ENCODE data around the gene KLHL24.

DNA sequence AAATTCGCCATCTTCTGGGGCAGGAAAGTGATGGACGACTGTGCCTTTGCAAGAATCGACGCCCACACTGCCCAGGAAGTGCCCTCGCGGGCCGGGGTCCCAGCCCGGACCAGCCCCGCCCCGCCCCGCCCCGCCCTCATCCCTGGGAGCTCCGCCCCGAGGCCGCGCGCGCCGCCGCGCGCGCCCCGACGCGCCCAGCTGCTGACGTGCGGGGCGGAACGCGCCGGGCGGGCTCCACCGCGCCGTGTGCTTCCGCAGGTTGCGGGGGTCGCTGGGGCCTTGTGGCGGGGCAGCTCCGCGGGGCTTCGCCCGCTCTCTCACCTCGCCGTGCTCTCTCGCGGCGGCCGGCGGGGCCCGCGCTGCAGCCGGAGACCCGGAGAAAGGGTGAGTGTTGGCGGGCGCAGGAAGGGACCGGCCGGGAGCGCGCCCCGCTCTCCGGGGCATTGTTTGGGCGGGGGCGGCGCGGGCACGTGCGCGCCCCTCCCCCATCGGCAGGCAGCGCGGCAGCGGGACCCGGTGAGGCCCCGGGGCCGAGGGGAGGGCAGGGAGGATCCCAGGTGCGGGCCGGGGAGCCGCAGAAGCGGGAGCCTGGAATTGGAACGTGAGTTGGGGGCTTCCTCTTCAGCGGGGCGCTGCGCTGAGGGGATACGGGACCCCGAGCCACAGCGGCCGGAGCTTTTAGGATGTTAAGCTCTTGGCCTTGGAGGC lies 62.3 kb downstream of the KLHL24 start, which contains the start of gene YEATS2:
- TF ChIP-seq, protein P1, sequence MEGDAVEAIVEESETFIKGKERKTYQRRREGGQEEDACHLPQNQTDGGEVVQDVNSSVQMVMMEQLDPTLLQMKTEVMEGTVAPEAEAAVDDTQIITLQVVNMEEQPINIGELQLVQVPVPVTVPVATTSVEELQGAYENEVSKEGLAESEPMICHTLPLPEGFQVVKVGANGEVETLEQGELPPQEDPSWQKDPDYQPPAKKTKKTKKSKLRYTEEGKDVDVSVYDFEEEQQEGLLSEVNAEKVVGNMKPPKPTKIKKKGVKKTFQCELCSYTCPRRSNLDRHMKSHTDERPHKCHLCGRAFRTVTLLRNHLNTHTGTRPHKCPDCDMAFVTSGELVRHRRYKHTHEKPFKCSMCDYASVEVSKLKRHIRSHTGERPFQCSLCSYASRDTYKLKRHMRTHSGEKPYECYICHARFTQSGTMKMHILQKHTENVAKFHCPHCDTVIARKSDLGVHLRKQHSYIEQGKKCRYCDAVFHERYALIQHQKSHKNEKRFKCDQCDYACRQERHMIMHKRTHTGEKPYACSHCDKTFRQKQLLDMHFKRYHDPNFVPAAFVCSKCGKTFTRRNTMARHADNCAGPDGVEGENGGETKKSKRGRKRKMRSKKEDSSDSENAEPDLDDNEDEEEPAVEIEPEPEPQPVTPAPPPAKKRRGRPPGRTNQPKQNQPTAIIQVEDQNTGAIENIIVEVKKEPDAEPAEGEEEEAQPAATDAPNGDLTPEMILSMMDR (IDR thresholded peaks at IDR 0.05): no peak
- no peak for TF ChIP-seq POLR2A (IDR thresholded peaks at IDR 0.05)
